Measurements from ENCODE around the gene SOD1. TPM values are rescaled to one million over a fixed set of nuclear protein-coding genes. Genes with fewer than 3 reads are reported as not detected.

The SOD1 gene
- total and polyA plus RNA-seq, 2 of the 8 experiments (the other 6 are each of a cell fraction or from before 2014, with no cell fraction given): 192 to 226 TPM

- Histone ChIP-seq H3K14ac (ENCODE audit: insufficient read length) (no peak overlapping the region), H3K36me3 (ENCODE audit: control insufficient read depth in 2 of 4, insufficient read depth in 4 of 4, low read length in 3 of 4) (peaks cover 0 to 36% (median 9%) of the 10 kb centered on the region in 4 experiments; a peak in 7 of 8 replicates), H3K9ac (replicated peaks in 1 of 4; ENCODE audit: extremely low read depth in 1 of 4, low read depth in 3 of 4, low read length in 3 of 4) (no peak overlapping the region), H3K79me2 (ENCODE audit: control insufficient read depth in 1 of 2, insufficient read depth in 2 of 2, low read length in 2 of 2) (peaks cover 4 to 91% of the 10 kb centered on the region in 2 experiments), H4K5ac (ENCODE audit: insufficient read length, low read depth, low read length) (no peak overlapping the region), H3K4me1 (replicated peaks in 1 of 4; ENCODE audit: control insufficient read depth in 3 of 4, insufficient read depth in 4 of 4, low read length in 3 of 4) (peaks cover 0 to 8% (median under 1%) of the 10 kb centered on the region in 4 experiments; a peak in 5 of 7 replicates), H3K23me2 (ENCODE audit: low read depth, low read length) (no peaks in the 10 kb centered on the region), H3K4me3 (ENCODE audit: extremely low read depth in 1 of 4, insufficient read depth in 2 of 4, low read depth in 3 of 4, low read length in 4 of 4) (no peak overlapping the region), H4K91ac (replicated peaks; ENCODE audit: insufficient read length, low read length) (no peak overlapping the region), H2AFZ (ENCODE audit: low read length) (no peak overlapping the region), H2BK20ac (ENCODE audit: low read length) (no peak overlapping the region), H3K9me3 (ENCODE audit: insufficient read depth in 2 of 2, low read depth in 1 of 2, low read length in 1 of 2) (no peaks in the 10 kb centered on the region), H3K56ac (replicated peaks; ENCODE audit: insufficient read length, low read depth, low read length) (no peak overlapping the region), H3K4ac (replicated peaks; ENCODE audit: insufficient read length, low read depth, low read length) (no peak overlapping the region), H3K4me2 (ENCODE audit: insufficient read depth in 1 of 2, low read depth in 2 of 2, low read length in 2 of 2) (no peak overlapping the region), H3K18ac (ENCODE audit: extremely low read depth, low read length) (no peak overlapping the region), H4K8ac (ENCODE audit: extremely low read depth, insufficient read depth, low read length) (no peak overlapping the region), H3K79me1 (ENCODE audit: low read depth, low read length) (no peaks in the 10 kb centered on the region), H2BK15ac (ENCODE audit: low read length) (no peak overlapping the region), H2BK120ac (replicated peaks; ENCODE audit: low read depth, low read length) (no peak overlapping the region), H3K23ac (ENCODE audit: insufficient read length) (no peak overlapping the region), H2BK12ac (ENCODE audit: low read depth, low read length) (no peak overlapping the region), H4K20me1 (replicated peaks in 1 of 2; ENCODE audit: control insufficient read depth in 1 of 2, insufficient read depth in 2 of 2, low read length in 2 of 2) (peaks cover 14 to 27% of the 10 kb centered on the region in 2 experiments), H3K27me3 (replicated peaks in 1 of 4; ENCODE audit: control insufficient read depth in 3 of 4, extremely low read depth in 1 of 4, insufficient read depth in 3 of 4, low read length in 3 of 4) (no peaks in the 10 kb centered on the region), H2AK5ac (ENCODE audit: low read depth, low read length) (no peak overlapping the region), H3K27ac (ENCODE audit: low read depth, low read length) (no peak overlapping the region), H2BK5ac (ENCODE audit: low read depth, low read length) (no peak overlapping the region)
- ChIA-PET CTCF (ENCODE audit: partially characterized antibody) (interaction anchor here (1.6 kb wide), 1 partner anchor 83 kb away, joined by 5 read pairs; no protein-coding TSS in a partner anchor), POLR2A (ENCODE audit: partially characterized antibody) (interaction anchor here (0.8 to 2.2 kb wide), 5 partner anchors 10 to 36 kb away, joined by 3 to 17 read pairs (median 3); no protein-coding TSS in a partner anchor)
- FAIRE-seq (no peak), DNase-seq (ENCODE audit: low read depth in 1 of 2, low spot score in 2 of 2) (no peak)
- 82% methylated on average over 3 of the region's 3 CpGs; no CpG with 5 or more reads in 1 of the 2 experiments for WGBS, 2 experiments (ENCODE audit: extremely low coverage in 1 of 2, insufficient coverage in 1 of 2, insufficient read length in 1 of 2, insufficient replicate concordance in 2 of 2, low coverage in 1 of 2, low lambda C conversion rate in 2 of 2, missing lambda C conversion rate in 1 of 2)
- TF ChIP-seq TAF1 (IDR thresholded peaks at IDR 0.05; ENCODE audit: low read depth, low read length) (no peak), SUZ12 (IDR thresholded peaks at IDR 0.05; ENCODE audit: low read length) (no peak), HDAC2 (IDR thresholded peaks at IDR 0.05; ENCODE audit: borderline replicate concordance in 1 of 2, low read depth in 2 of 2, low read length in 2 of 2) (no peak), ZNF274 (IDR thresholded peaks at IDR 0.05; ENCODE audit: borderline replicate concordance, extremely low read depth, low read length) (no peak), POLR2A (IDR thresholded peaks at IDR 0.05; ENCODE audit: control extremely low read depth in 1 of 2, low read depth in 2 of 2, low read length in 2 of 2) (no peak), JUN (IDR thresholded peaks at IDR 0.05; ENCODE audit: low read depth, low read length) (no peak), USF2 (IDR thresholded peaks at IDR 0.05; ENCODE audit: low read length) (no peak), JUND (IDR thresholded peaks at IDR 0.05; ENCODE audit: low read length) (no peak), TAF7 (optimal IDR thresholded peaks at IDR 0.05; ENCODE audit: borderline replicate concordance, low read depth, low read length) (no peak), SRF (IDR thresholded peaks at IDR 0.05; ENCODE audit: low read depth, low read length) (no peak), HDAC6 (IDR thresholded peaks at IDR 0.05; ENCODE audit: low read depth, low read length) (no peak), FOSL1 (IDR thresholded peaks at IDR 0.05; ENCODE audit: insufficient read depth, low read depth, low read length) (no peak), SP4 (IDR thresholded peaks at IDR 0.05; ENCODE audit: low read length) (no peak)
These were observed 47.1 kb downstream of the SOD1 start for GRCh38 chr21:31706562-31706961.
